Fibroblast of lung (primary cell): ENCODE measurements around the gene LZTR1. TPM values are rescaled to one million over a fixed set of nuclear protein-coding genes. Genes with fewer than 3 reads are reported as not detected.

Source experiments
- DNase-seq, 2 donors: peaks; one replicate each; pipeline versions ENCODE4 v3.0.0 to v3.0.0-alpha.2; 2010; ENCODE audit warnings: low read depth in 2 of 2
- H2AFZ ChIP-seq: 2 replicates; pipeline ENCODE4 v1.5.1; 2012; ENCODE audit warnings: low read length, control low read depth, inconsistent platforms
- H3K27ac ChIP-seq: 2 replicates; pipeline ENCODE4 v1.5.1; 2011; ENCODE audit warnings: low read length, control low read depth; ENCODE audit not compliant: insufficient read depth
- H3K27me3 ChIP-seq: 2 replicates; pipeline ENCODE4 v1.5.1; 2011; ENCODE audit warnings: mild to moderate bottlenecking, low read length; ENCODE audit not compliant: control insufficient read depth, insufficient read depth
- H3K36me3 ChIP-seq: 2 replicates; pipeline ENCODE4 v1.5.1; 2011; ENCODE audit warnings: low read length; ENCODE audit not compliant: control insufficient read depth, insufficient read depth
- H3K4me1 ChIP-seq: 2 replicates; pipeline ENCODE4 v1.5.1; 2011; ENCODE audit warnings: low read length; ENCODE audit not compliant: control insufficient read depth, insufficient read depth; ENCODE audit errors: extremely low read depth
- H3K4me2 ChIP-seq: 2 replicates; pipeline ENCODE4 v1.5.1; 2011; ENCODE audit warnings: low read length, control low read depth; ENCODE audit not compliant: insufficient read depth; ENCODE audit errors: extremely low read depth
- H3K4me3 ChIP-seq, 4 experiments: fragments of 200-600 bp in 1 of 4; sonication (generic) in 1 of 4; replicated peaks in 1 of 4; 2 replicates each; pipeline ENCODE4 v1.5.1; 2011 to 2016; ENCODE audit warnings: low read length in 4 of 4, low read depth in 3 of 4, mild to moderate bottlenecking in 3 of 4, control low read depth in 2 of 4, inconsistent platforms in 1 of 4, mixed read lengths in 1 of 4; ENCODE audit not compliant: insufficient read depth in 1 of 4; ENCODE audit errors: control extremely low read depth in 1 of 4
- H3K79me2 ChIP-seq: 2 replicates; pipeline ENCODE4 v1.5.1; 2012; ENCODE audit warnings: mild to moderate bottlenecking, low read length, inconsistent platforms; ENCODE audit not compliant: control insufficient read depth, insufficient read depth
- H3K9ac ChIP-seq: 2 replicates; pipeline ENCODE4 v1.5.1; 2011; ENCODE audit warnings: mild to moderate bottlenecking, low read length, control low read depth; ENCODE audit not compliant: insufficient read depth
- H3K9me3 ChIP-seq: 2 replicates; pipeline ENCODE4 v1.5.1; 2012; ENCODE audit warnings: low read depth, low read length; ENCODE audit not compliant: control insufficient read depth, insufficient read depth
- H4K20me1 ChIP-seq: 2 replicates; pipeline ENCODE4 v1.5.1; 2011; ENCODE audit warnings: low read length; ENCODE audit not compliant: control insufficient read depth, insufficient read depth; ENCODE audit errors: extremely low read depth
- EZH2 ChIP-seq: IDR thresholded peaks from 2 replicates; pipeline ENCODE4 v1.5.1; 2012; ENCODE audit warnings: low read length, control low read depth, mild to moderate bottlenecking; ENCODE audit errors: missing control alignments
- polyA plus RNA-seq, 2 donors: library from polyadenylated mRNA; depleted of rRNA in 1 of 2; stranded (reverse) in 1 of 2; unstranded in 1 of 2; fragments of >200 nt; gene quantifications; 2 replicates each; pipeline ENCODE4 v1.2.1, GENCODE V29; 2011 to 2012; ENCODE audit warnings: missing spikeins in 1 of 2
- total RNA-seq: library from RNA; depleted of rRNA; stranded (reverse); fragments of >200 nt; gene quantifications from 2 replicates; pipeline ENCODE4 v1.2.1, GENCODE V29; 2014
- TF ChIP-seq, protein P1 (sequence below), 2 donors: IDR thresholded peaks in 1 of 2; conservative IDR thresholded peaks in 1 of 2; 1 replicate in 1 of 2; 2 replicates in 1 of 2; pipeline ENCODE4 v1.5.1; 2011 to 2012; ENCODE audit warnings: low read length in 2 of 2, control low read depth in 1 of 2, inconsistent platforms in 1 of 2, low read depth in 1 of 2, mild to moderate bottlenecking in 1 of 2

The LZTR1 gene
- total and polyA plus RNA-seq, 2 donors (not counting 1 experiment from before 2014, with no cell fraction given), result 27.4 to 75.8 TPM

DNA sequence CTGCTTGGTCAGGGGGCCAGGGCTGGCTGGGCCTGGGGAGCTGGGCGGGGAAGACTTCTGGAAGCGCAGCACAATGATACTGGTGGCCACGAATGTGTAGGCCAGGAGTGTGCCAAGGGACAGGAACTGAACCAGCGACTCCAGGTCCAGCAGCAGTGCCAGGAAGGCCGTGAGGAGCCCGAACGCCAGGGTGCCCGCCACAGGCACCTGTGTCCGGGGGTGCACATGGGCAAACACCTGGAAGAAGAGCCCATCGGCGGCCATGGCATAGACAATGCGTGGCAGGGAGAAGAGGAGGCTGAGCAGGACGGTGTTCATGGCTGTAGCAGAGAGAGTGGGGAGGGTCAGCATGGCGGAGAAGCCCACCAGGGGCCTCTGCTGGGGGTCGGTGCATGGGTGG lies 47.9 kb downstream of the LZTR1 start:
- H3K4me1 ChIP-seq, result peaks cover 9% of the 10 kb centered on the region
- H3K4me2 ChIP-seq, result no peak overlapping the region
- H4K20me1 ChIP-seq, result no peaks in the 10 kb centered on the region
- no peak overlapping the region for H3K9ac ChIP-seq
- H2AFZ ChIP-seq, result no peak overlapping the region
- H3K27me3 ChIP-seq, result peaks cover 19% of the 10 kb centered on the region
- H3K9me3 ChIP-seq, result no peaks in the 10 kb centered on the region
- H3K36me3 ChIP-seq, result no peaks in the 10 kb centered on the region
- H3K4me3 ChIP-seq, result no peak overlapping the region
- no peak for DNase-seq
- no peaks in the 10 kb centered on the region for H3K79me2 ChIP-seq
- TF ChIP-seq EZH2, result no peak
- TF ChIP-seq, protein P1, sequence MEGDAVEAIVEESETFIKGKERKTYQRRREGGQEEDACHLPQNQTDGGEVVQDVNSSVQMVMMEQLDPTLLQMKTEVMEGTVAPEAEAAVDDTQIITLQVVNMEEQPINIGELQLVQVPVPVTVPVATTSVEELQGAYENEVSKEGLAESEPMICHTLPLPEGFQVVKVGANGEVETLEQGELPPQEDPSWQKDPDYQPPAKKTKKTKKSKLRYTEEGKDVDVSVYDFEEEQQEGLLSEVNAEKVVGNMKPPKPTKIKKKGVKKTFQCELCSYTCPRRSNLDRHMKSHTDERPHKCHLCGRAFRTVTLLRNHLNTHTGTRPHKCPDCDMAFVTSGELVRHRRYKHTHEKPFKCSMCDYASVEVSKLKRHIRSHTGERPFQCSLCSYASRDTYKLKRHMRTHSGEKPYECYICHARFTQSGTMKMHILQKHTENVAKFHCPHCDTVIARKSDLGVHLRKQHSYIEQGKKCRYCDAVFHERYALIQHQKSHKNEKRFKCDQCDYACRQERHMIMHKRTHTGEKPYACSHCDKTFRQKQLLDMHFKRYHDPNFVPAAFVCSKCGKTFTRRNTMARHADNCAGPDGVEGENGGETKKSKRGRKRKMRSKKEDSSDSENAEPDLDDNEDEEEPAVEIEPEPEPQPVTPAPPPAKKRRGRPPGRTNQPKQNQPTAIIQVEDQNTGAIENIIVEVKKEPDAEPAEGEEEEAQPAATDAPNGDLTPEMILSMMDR (conservative IDR thresholded peaks at IDR 0.05 in 1 of 2, IDR thresholded peaks at IDR 0.05 in 1 of 2; ENCODE audit: low read depth in 1 of 2, low read length in 2 of 2), result no peak
- no peak overlapping the region for H3K27ac ChIP-seq

DNA sequence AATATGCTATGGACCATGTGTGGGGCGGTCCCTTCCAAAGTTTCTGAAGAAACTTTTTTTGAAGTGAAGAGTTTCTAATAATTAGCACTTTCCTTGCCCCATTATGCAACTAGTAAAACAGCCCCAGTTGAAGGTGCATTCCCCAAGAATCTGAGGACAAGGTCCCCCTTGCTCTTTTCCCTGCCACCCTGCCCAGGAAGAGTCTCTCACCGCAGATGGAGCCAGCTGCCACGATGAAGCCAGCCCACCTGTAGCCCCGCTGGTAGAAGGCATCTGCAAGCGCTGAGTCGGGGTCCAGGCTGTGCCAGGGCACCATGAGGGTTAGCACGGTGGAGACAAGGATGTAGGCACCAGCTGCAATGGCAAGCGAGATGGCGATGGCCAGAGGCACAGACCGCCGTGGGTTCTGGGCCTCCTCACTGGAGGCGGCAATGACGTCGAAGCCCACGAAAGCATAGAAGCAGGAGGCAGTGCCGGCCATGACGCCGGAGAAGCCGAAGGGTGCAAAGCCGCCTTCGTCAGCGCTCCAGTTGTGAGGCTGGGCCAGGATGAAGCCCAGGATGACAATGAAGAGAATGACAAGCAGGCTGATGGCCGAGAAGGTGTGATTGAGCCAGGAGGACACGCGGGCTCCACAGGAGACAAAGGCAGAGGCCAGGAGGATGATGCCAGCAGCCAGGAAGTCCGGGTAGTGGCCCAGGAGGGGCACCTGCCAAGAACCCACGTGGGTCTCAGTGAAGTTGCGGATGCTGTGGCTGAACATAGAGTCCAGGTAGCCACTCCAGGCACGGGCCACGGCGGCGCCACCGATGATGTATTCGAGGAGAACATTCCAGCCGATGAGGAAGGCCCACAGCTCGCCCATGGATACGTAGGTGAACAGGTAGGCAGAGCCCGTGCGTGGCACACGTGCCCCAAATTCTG lies 48.8 kb downstream of the LZTR1 start:
- DNase-seq, result no peak
- H2AFZ ChIP-seq, result no peak overlapping the region

DNA sequence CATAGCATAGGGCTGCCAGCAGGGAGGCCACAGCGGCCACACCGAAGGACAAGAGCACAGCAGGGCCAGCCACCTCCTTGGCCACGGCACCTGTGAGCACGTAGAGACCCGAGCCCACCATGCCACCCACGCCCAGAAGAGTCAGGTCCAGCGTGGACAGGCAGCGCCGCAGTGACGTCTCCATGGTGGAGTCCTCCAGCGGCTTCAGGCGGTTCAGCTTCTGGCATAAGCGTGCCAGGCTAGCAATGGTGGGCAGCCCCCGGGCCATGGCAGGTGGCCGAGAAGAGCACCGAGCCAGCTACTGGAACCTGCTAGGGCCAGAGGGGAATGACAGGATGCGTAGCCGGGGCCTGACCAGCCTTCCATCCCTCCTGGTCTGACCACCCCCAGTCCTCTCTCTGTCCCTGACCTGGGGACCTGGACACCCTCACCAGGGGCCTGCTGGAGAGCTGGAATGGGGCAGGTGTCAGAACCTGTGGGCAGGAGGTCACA lies 49.5 kb downstream of the LZTR1 start:
- Histone ChIP-seq H3K79me2 (no peaks in the 10 kb centered on the region), H3K4me2 (no peak overlapping the region), H2AFZ (no peak overlapping the region), H3K27ac (no peak overlapping the region), H3K9me3 (no peaks in the 10 kb centered on the region), H3K36me3 (no peaks in the 10 kb centered on the region), H3K4me1 (peaks cover 9% of the 10 kb centered on the region), H3K27me3 (peaks cover 19% of the 10 kb centered on the region), H3K9ac (no peak overlapping the region), H4K20me1 (no peaks in the 10 kb centered on the region), H3K4me3 (peak overlapping the region in 1 of 4 experiments; percentile 21)
- no peak for DNase-seq
- TF ChIP-seq EZH2, result peak; percentile 74
- TF ChIP-seq, protein P1 (conservative IDR thresholded peaks at IDR 0.05 in 1 of 2, IDR thresholded peaks at IDR 0.05 in 1 of 2; ENCODE audit: low read depth in 1 of 2, low read length in 2 of 2), result no peak

More for the DNA sequence above, 48.8 kb downstream of the LZTR1 start:
- Histone ChIP-seq H4K20me1 (no peaks in the 10 kb centered on the region), H3K9ac (no peak overlapping the region), H3K27me3 (peaks cover 19% of the 10 kb centered on the region), H3K4me3 (no peak overlapping the region), H3K36me3 (no peaks in the 10 kb centered on the region), H3K9me3 (no peaks in the 10 kb centered on the region), H3K4me1 (peaks cover 9% of the 10 kb centered on the region), H3K4me2 (no peak overlapping the region), H3K79me2 (no peaks in the 10 kb centered on the region), H3K27ac (no peak overlapping the region)
- TF ChIP-seq, protein P1 (conservative IDR thresholded peaks at IDR 0.05 in 1 of 2, IDR thresholded peaks at IDR 0.05 in 1 of 2; ENCODE audit: low read depth in 1 of 2, low read length in 2 of 2), result no peak
- no peak for TF ChIP-seq EZH2
